Endothelial cell of umbilical vein (primary cell): ENCODE results near the gene CCDC28A. TPM values are rescaled to one million over a fixed set of nuclear protein-coding genes. Genes with fewer than 3 reads are reported as not detected.
A peak's percentile ranks its signal among the peaks of the same experiment; 100 is the strongest.

Source experiments
- Bru-seq: library from RNA; stranded (reverse); fragments of 400-500 nt; gene quantifications from one replicate; lab custom pipeline; 2021; lab: Mats Ljungman, UMichigan
- BruChase-seq, 2 experiments: library from RNA; stranded (reverse); fragments of 400-500 nt; gene quantifications; one replicate each; lab custom pipeline; 2021; lab: Mats Ljungman, UMichigan
- BruUV-seq: library from RNA; stranded (reverse); fragments of 400-500 nt; replicated peaks from 2 replicates; lab custom pipeline; 2021; lab: Mats Ljungman, UMichigan
- CTCF ChIA-PET: fragments of 300-600, 350-600 bp; sonication (Branson Sonifier 250); formaldehyde crosslinking; loops from one replicate; lab custom pipeline; 2021; ENCODE audit warnings: antibody characterized with exemption, inconsistent platforms; lab: Charles Lee
- POLR2A ChIA-PET: fragments of 300-600, 350-600 bp; sonication (Branson Sonifier 250); formaldehyde crosslinking; loops from one replicate; lab custom pipeline; 2021; ENCODE audit warnings: antibody characterized with exemption, inconsistent platforms; lab: Charles Lee
- DNase-seq: peaks from one replicate; pipeline ENCODE4 v3.0.0-alpha.2; 2011; ENCODE audit warnings: low read depth, low spot score
- FAIRE-seq: peaks from 2 replicates; lab custom pipeline; 2011; peaks lifted over from hg19 to GRCh38; lab: Jason Lieb, UNC
- H2AFZ ChIP-seq: 2 replicates; pipeline ENCODE4 v1.6.0; 2012; ENCODE audit warnings: low read depth, low read length, control low read depth, inconsistent platforms
- H3K27ac ChIP-seq: 2 replicates; pipeline ENCODE4 v1.5.1; 2011; ENCODE audit warnings: low read depth, mild to moderate bottlenecking, control low read depth, low read length, moderate library complexity; ENCODE audit not compliant: insufficient read depth
- H3K27me3 ChIP-seq, 2 experiments: 2 replicates each; pipeline versions ENCODE4 v1.6.0 to v1.6.1; 2011; ENCODE audit warnings: low read length in 2 of 2, mixed read lengths in 1 of 2; ENCODE audit not compliant: control insufficient read depth in 2 of 2, insufficient read depth in 2 of 2
- H3K36me3 ChIP-seq, 2 experiments: 2 replicates in 1 of 2; 3 replicates in 1 of 2; pipeline ENCODE4 v1.5.1; 2011; ENCODE audit warnings: low read length in 2 of 2, mild to moderate bottlenecking in 1 of 2, moderate library complexity in 1 of 2; ENCODE audit not compliant: control insufficient read depth in 2 of 2, insufficient read depth in 2 of 2; ENCODE audit errors: extremely low read depth in 1 of 2
- H3K4me1 ChIP-seq: 3 replicates; pipeline ENCODE4 v1.5.1; 2011; ENCODE audit warnings: mild to moderate bottlenecking, low read length; ENCODE audit not compliant: control insufficient read depth, insufficient read depth; ENCODE audit errors: extremely low read depth
- H3K4me2 ChIP-seq: 2 replicates; pipeline ENCODE4 v1.6.1; 2011; ENCODE audit warnings: low read length, control low read depth, mixed read lengths; ENCODE audit not compliant: insufficient read depth
- H3K4me3 ChIP-seq, 3 experiments: fragments of 200-600 bp in 1 of 3; sonication (generic), shearing (Covaris generic) in 1 of 3; replicated peaks in 1 of 3; 2 replicates each; pipeline ENCODE4 v1.5.1; 2011 to 2016; ENCODE audit warnings: control low read depth in 3 of 3, low read length in 3 of 3, mild to moderate bottlenecking in 2 of 3, inconsistent platforms in 1 of 3, low read depth in 1 of 3, moderate library complexity in 1 of 3; ENCODE audit not compliant: insufficient read depth in 1 of 3
- H3K79me2 ChIP-seq: 2 replicates; pipeline ENCODE4 v1.6.0; 2012; ENCODE audit warnings: low read length, inconsistent platforms; ENCODE audit not compliant: control insufficient read depth, insufficient read depth
- H3K9ac ChIP-seq: replicated peaks from 2 replicates; pipeline ENCODE3; 2011; ENCODE audit warnings: low read length, control low read depth; ENCODE audit not compliant: insufficient read depth; ENCODE audit errors: extremely low read depth
- H3K9me1 ChIP-seq: replicated peaks from 3 replicates; pipeline ENCODE4 v1.6.0; 2011; ENCODE audit warnings: mild to moderate bottlenecking, low read length; ENCODE audit not compliant: control insufficient read depth, insufficient read depth; ENCODE audit errors: extremely low read depth
- H3K9me3 ChIP-seq: replicated peaks from 2 replicates; pipeline ENCODE4 v1.5.1; 2012; ENCODE audit warnings: low read length, inconsistent platforms; ENCODE audit not compliant: control insufficient read depth, insufficient read depth
- H4K20me1 ChIP-seq: replicated peaks from 2 replicates; pipeline ENCODE3; 2011; ENCODE audit warnings: mild to moderate bottlenecking, low read length; ENCODE audit not compliant: control insufficient read depth, insufficient read depth; ENCODE audit errors: extremely low read depth
- EZH2 ChIP-seq: IDR thresholded peaks from 2 replicates; pipeline ENCODE4 v1.6.1; 2012; ENCODE audit warnings: borderline replicate concordance, low read depth, mild to moderate bottlenecking, moderate library complexity, low read length, inconsistent platforms; ENCODE audit not compliant: severe bottlenecking
- FOS ChIP-seq: IDR thresholded peaks from 2 replicates; pipeline ENCODE4 v1.6.1; 2011; ENCODE audit warnings: mild to moderate bottlenecking, low read length, moderate library complexity, borderline replicate concordance; ENCODE audit not compliant: insufficient read depth
- MAX ChIP-seq: IDR thresholded peaks from 2 replicates; pipeline ENCODE4 v1.6.1; 2011; ENCODE audit not compliant: insufficient read depth, insufficient read length
- MYC ChIP-seq: IDR thresholded peaks from one replicate; pipeline ENCODE4 v1.6.1; 2011; ENCODE audit warnings: mild to moderate bottlenecking, low read depth, low read length
- POLR2AphosphoS5 ChIP-seq: IDR thresholded peaks from 2 replicates; pipeline ENCODE4 v1.6.1; 2012; ENCODE audit warnings: low read depth, mild to moderate bottlenecking, control low read depth, low read length, moderate library complexity; ENCODE audit not compliant: insufficient read depth
- dilution Hi-C: fragments of 300-500 bp; cut with MboI; formaldehyde crosslinking; loops from one replicate; pipeline ENCODE4 v1.15.0; 2019; ENCODE audit warnings: low sequenced_read_pairs; ENCODE audit not compliant: extremely low pct_ligation_motif_present
- intact Hi-C: fragments of 100-400 bp; cut with micrococcal nuclease; formaldehyde crosslinking; loops from one replicate; pipeline ENCODE4 v1.10.0; 2022
- long read RNA-seq: library from polyadenylated mRNA; stranded (forward); transcript quantifications from one replicate; pipeline ENCODE4 v2.0.0, GENCODE V29; 2021
- polyA minus RNA-seq, 3 experiments: library from RNA; depleted of rRNA, polyadenylated mRNA; stranded (reverse); fragments of >200 nt; gene quantifications; 1 replicate in 1 of 3; 2 replicates in 2 of 3; pipeline ENCODE4 v1.2.3, GENCODE V29; 2011
- polyA plus RNA-seq, 4 experiments: library from polyadenylated mRNA; depleted of rRNA in 3 of 4; stranded (reverse) in 3 of 4; unstranded in 1 of 4; fragments of >200 nt; gene quantifications; 2 replicates each; pipeline versions ENCODE4 v1.2.1 to v1.2.3, GENCODE V29; 2011 to 2012; ENCODE audit warnings: missing spikeins in 1 of 4
- total RNA-seq: library from RNA; stranded (reverse); gene quantifications from 2 replicates; pipeline ENCODE4 v1.2.3, GENCODE V29; 2021

The CCDC28A gene
- total RNA-seq (10.5 and 12.8 TPM in 2 replicates), polyA plus RNA-seq (8.3 and 11.1 TPM in 2 replicates), polyA minus RNA-seq (7.2 and 11.7 TPM in 2 replicates), Bru-seq, nascent RNA (percentile 51 among the genes with signal in this experiment), BruChase-seq, experiment 1, labeled RNA remaining after a 6-hour chase (percentile 60 among the genes with signal in this experiment), BruChase-seq, experiment 2, labeled RNA remaining after a 2-hour chase (percentile 55 among the genes with signal in this experiment)
- polyA plus RNA-seq (2011; cell fraction: cytosol; rRNA removed) = 12.7 and 13.2 TPM in 2 replicates
- polyA plus RNA-seq (2011; cell fraction: nucleus; rRNA removed) = 7.8 and 8.7 TPM in 2 replicates
- 6.6 and 13.2 TPM in 2 replicates for polyA plus RNA-seq (2012)
- 4.2 TPM for polyA minus RNA-seq (2011; cell fraction: cytosol; rRNA and poly(A)+ RNA removed)
- polyA minus RNA-seq (2011; cell fraction: nucleus; rRNA and poly(A)+ RNA removed) = 4.4 and 6.5 TPM in 2 replicates
- long read RNA-seq, transcript CCDC28A-202 (6 exons, 1,505 nt) = major isoform, 35 of 49 reads
- long read RNA-seq, partial matches to known transcripts = 7 of 49 reads
- long read RNA-seq, other reads (novel, unspliced or antisense) = 7 of 49 reads

GRCh38 chr6:138773177-138774091 is at the start of gene CCDC28A:
Gene CCDC28A, plus strand, starts transcription at chr6:138773769. Its CDS starts 2,352 bp downstream, at chr6:138776121.
- FAIRE-seq = peak; percentile 97
- no peaks in the 10 kb centered on the region for H3K9me3 ChIP-seq
- dilution Hi-C loops = no loop called here
- H3K27ac ChIP-seq = peak within 1 kb of the TSS; percentile 95
- ChIA-PET POLR2A (interaction anchor here (0.7 kb wide), 1 partner anchor 369 kb away, joined by 5 read pairs; no protein-coding TSS in a partner anchor), CTCF (interaction anchor here (0.8 to 1.7 kb wide), 3 partner anchors 21 to 591 kb away, joined by 3 read pairs; no protein-coding TSS in a partner anchor)
- peak within 1 kb of the TSS; percentile 95 for H3K9ac ChIP-seq
- TF ChIP-seq MYC (peak; percentile 58), POLR2AphosphoS5 (peak; percentile 42), MAX (peak; percentile 63), FOS (no peak), EZH2 (no peak)
- H3K9me1 ChIP-seq = no peaks in the 10 kb centered on the region
- peak; percentile 97 for DNase-seq
- no peaks in the 10 kb centered on the region for H3K36me3 ChIP-seq
- peak within 1 kb of the TSS; percentile 61 to 84 (median 83) for H3K4me3 ChIP-seq
- no peaks in the 10 kb centered on the region for H3K79me2 ChIP-seq
- no peaks in the 10 kb centered on the region for H4K20me1 ChIP-seq
- peak within 1 kb of the TSS; percentile 91 for H2AFZ ChIP-seq
- peak within 1 kb of the TSS; percentile 91 for H3K4me2 ChIP-seq
- H3K27me3 ChIP-seq = no peaks in the 10 kb centered on the region
- intact Hi-C loops = loop anchor here (1.0 to 5.0 kb wide), 4 partner anchors 180 to 666 kb away; partner anchors contain the start of genes PERP and REPS1
- TSS peak; percentile 81 for BruUV-seq
- H3K4me1 ChIP-seq = peaks cover 23% of the 10 kb centered on the region
